ENCODE data around the gene PGC. TPM values are rescaled to one million over a fixed set of nuclear protein-coding genes. Genes with fewer than 3 reads are reported as not detected.

Gene PGC
- total and polyA plus RNA-seq, 9 of the 15 experiments (the other 6 are each of a cell fraction or from before 2014, with no cell fraction given), result 0.17 to 0.40 TPM; not detected in 7

- TF ChIP-seq TAF1 (IDR thresholded peaks at IDR 0.05; ENCODE audit: control insufficient read depth, extremely low read depth, insufficient read depth, low read length, severe bottlenecking) (peak; percentile 99), THAP7 (CRISPR knock-in tag; IDR thresholded peaks at IDR 0.05) (0 out of 2 replicates have a peak, but pooled peaks have one; percentile 72), PCBP2 (IDR thresholded peaks at IDR 0.05; ENCODE audit: low read depth, low read length, poor library complexity, severe bottlenecking) (no peak), ZNF764 (CRISPR knock-in tag; IDR thresholded peaks at IDR 0.05; ENCODE audit: low read depth) (no peak), ZNF133 (CRISPR knock-in tag; IDR thresholded peaks at IDR 0.05) (no peak), TFE3 (CRISPR knock-in tag; IDR thresholded peaks at IDR 0.05) (no peak), MYNN (IDR thresholded peaks at IDR 0.05) (no peak; the same call in 1 of the 2 replicates), MYNN (CRISPR knock-in tag; IDR thresholded peaks at IDR 0.05) (no peak), ERF (CRISPR knock-in tag; IDR thresholded peaks at IDR 0.05) (peak; percentile 76; the same call in 1 of the 2 replicates), TCF7 (IDR thresholded peaks at IDR 0.05; ENCODE audit: borderline replicate concordance) (peak; percentile 62; the same call in 1 of the 2 replicates), ZBTB33 (CRISPR knock-in tag; IDR thresholded peaks at IDR 0.05) (peak; percentile 84), PTTG1 (tag; IDR thresholded peaks at IDR 0.05; ENCODE audit: low read depth) (no peak), TAF9B (IDR thresholded peaks at IDR 0.05; ENCODE audit: partially characterized antibody) (peak; percentile 96), BCLAF1 (IDR thresholded peaks at IDR 0.05; ENCODE audit: borderline replicate concordance in 1 of 2, control insufficient read depth in 1 of 2, low read depth in 2 of 2, low read length in 1 of 2) (no peak), CTCFL (IDR thresholded peaks at IDR 0.05; ENCODE audit: borderline replicate concordance, insufficient read depth, low read depth, low read length, poor library complexity, severe bottlenecking) (peak; percentile 99), ZKSCAN3 (CRISPR knock-in tag; IDR thresholded peaks at IDR 0.05) (no peak), ZNF175 (CRISPR knock-in tag; IDR thresholded peaks at IDR 0.05; ENCODE audit: low read depth) (no peak)
These were observed 40.2 kb upstream of the PGC start, which contains the start of gene TOMM6 (continued) for GRCh38 chr6:41787219-41787917.
